ENCODE results near the gene AK6.

DNA sequence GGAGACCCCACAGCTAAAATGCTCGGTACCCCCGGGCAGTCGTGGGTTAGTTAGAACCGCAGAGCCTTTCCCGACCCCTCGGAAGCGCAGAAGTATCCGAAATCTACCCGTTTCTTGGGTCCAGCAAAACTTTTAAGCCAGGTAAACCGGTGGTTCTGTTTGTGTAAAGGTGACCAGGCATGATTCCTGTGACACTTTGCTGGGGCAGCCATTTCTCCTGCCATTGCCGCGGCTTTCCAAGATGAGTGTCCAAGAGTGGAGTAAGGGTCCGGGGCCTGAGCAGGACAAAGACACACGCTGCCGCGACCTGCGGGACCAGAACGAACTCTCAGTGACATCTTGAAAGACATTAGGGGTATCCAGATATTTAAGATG is 46.3 kb upstream of the AK6 start:
- TF ChIP-seq, protein P1, sequence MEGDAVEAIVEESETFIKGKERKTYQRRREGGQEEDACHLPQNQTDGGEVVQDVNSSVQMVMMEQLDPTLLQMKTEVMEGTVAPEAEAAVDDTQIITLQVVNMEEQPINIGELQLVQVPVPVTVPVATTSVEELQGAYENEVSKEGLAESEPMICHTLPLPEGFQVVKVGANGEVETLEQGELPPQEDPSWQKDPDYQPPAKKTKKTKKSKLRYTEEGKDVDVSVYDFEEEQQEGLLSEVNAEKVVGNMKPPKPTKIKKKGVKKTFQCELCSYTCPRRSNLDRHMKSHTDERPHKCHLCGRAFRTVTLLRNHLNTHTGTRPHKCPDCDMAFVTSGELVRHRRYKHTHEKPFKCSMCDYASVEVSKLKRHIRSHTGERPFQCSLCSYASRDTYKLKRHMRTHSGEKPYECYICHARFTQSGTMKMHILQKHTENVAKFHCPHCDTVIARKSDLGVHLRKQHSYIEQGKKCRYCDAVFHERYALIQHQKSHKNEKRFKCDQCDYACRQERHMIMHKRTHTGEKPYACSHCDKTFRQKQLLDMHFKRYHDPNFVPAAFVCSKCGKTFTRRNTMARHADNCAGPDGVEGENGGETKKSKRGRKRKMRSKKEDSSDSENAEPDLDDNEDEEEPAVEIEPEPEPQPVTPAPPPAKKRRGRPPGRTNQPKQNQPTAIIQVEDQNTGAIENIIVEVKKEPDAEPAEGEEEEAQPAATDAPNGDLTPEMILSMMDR (IDR thresholded peaks at IDR 0.05): no peak
- TF ChIP-seq ZFX (IDR thresholded peaks at IDR 0.05; ENCODE audit: borderline replicate concordance): no peak
